Mesenchymal stem cell (in vitro differentiated cells and primary cell): ENCODE results near the gene GLI2. TPM values are rescaled to one million over a fixed set of nuclear protein-coding genes. Genes with fewer than 3 reads are reported as not detected.

ENCODE experiments used
- DNase-seq: peaks from one replicate; pipeline ENCODE4 v3.0.0-alpha.2; 2013
- H2AFZ ChIP-seq: one replicate; pipeline ENCODE4 v1.6.1; 2013; ENCODE audit warnings: low read depth, mild to moderate bottlenecking, control low read depth, inconsistent platforms, low read length, moderate library complexity
- H2AK5ac ChIP-seq: 2 replicates; pipeline ENCODE4 v1.6.1; 2013; ENCODE audit warnings: low read length, moderate library complexity, mild to moderate bottlenecking, inconsistent platforms; ENCODE audit not compliant: severe bottlenecking
- H2BK120ac ChIP-seq: one replicate; pipeline ENCODE4 v1.6.1; 2013; ENCODE audit warnings: low read depth, mild to moderate bottlenecking, inconsistent platforms, low read length, moderate library complexity
- H2BK12ac ChIP-seq, 2 experiments: one replicate each; pipeline ENCODE4 v1.6.1; 2013; ENCODE audit warnings: inconsistent platforms in 2 of 2, low read length in 2 of 2, mild to moderate bottlenecking in 2 of 2, moderate library complexity in 2 of 2, control low read depth in 1 of 2
- H2BK15ac ChIP-seq: one replicate; pipeline ENCODE4 v1.6.1; 2013; ENCODE audit warnings: mild to moderate bottlenecking, low read depth, inconsistent platforms; ENCODE audit not compliant: poor library complexity, severe bottlenecking
- H2BK5ac ChIP-seq: 2 replicates; pipeline ENCODE4 v1.6.1; 2013; ENCODE audit warnings: low read depth, mild to moderate bottlenecking, low read length, control low read depth, inconsistent platforms; ENCODE audit not compliant: poor library complexity, severe bottlenecking
- H3K14ac ChIP-seq, 2 experiments: one replicate each; pipeline ENCODE4 v1.6.1; 2013; ENCODE audit warnings: inconsistent platforms in 2 of 2, low read length in 2 of 2, control low read depth in 1 of 2, mild to moderate bottlenecking in 1 of 2, moderate library complexity in 1 of 2
- H3K18ac ChIP-seq, 2 experiments: one replicate each; pipeline ENCODE4 v1.6.1; 2013; ENCODE audit warnings: inconsistent platforms in 2 of 2, low read length in 2 of 2, control low read depth in 1 of 2, low read depth in 1 of 2, mild to moderate bottlenecking in 1 of 2
- H3K23ac ChIP-seq, 2 experiments: one replicate each; pipeline ENCODE4 v1.6.1; 2013; ENCODE audit warnings: inconsistent platforms in 2 of 2, low read length in 2 of 2, mild to moderate bottlenecking in 2 of 2, moderate library complexity in 2 of 2, control low read depth in 1 of 2
- H3K27ac ChIP-seq: 2 replicates; pipeline ENCODE4 v1.5.1; 2013; ENCODE audit warnings: mild to moderate bottlenecking, moderate library complexity, low read length, control low read depth, inconsistent platforms; ENCODE audit not compliant: poor library complexity, severe bottlenecking
- H3K27me3 ChIP-seq, 2 experiments: 2 replicates each; pipeline versions ENCODE4 v1.6.1 to v1.7.0; 2013; ENCODE audit warnings: low read length in 2 of 2, mild to moderate bottlenecking in 2 of 2, moderate library complexity in 2 of 2, control low read depth in 1 of 2, inconsistent platforms in 1 of 2; ENCODE audit not compliant: control insufficient read depth in 1 of 2, insufficient read depth in 1 of 2
- H3K36me3 ChIP-seq, 2 experiments: 2 replicates each; pipeline versions ENCODE4 v1.6.1 to v1.7.0; 2013; ENCODE audit warnings: low read length in 2 of 2, control low read depth in 1 of 2, inconsistent platforms in 1 of 2, low read depth in 1 of 2, mild to moderate bottlenecking in 1 of 2; ENCODE audit not compliant: insufficient read depth in 2 of 2, control insufficient read depth in 1 of 2
- H3K4ac ChIP-seq, 2 experiments: one replicate each; pipeline ENCODE4 v1.6.1; 2013; ENCODE audit warnings: inconsistent platforms in 2 of 2, low read length in 2 of 2, mild to moderate bottlenecking in 2 of 2, moderate library complexity in 2 of 2, control low read depth in 1 of 2, low read depth in 1 of 2
- H3K4me1 ChIP-seq: 2 replicates; pipeline ENCODE4 v1.6.1; 2013; ENCODE audit warnings: low read depth, low read length, control low read depth; ENCODE audit not compliant: control insufficient read depth, insufficient read depth
- H3K4me2 ChIP-seq: 2 replicates; pipeline ENCODE4 v1.6.1; 2013; ENCODE audit warnings: low read length, mild to moderate bottlenecking, inconsistent platforms; ENCODE audit not compliant: poor library complexity, severe bottlenecking
- H3K4me3 ChIP-seq, 2 experiments: 2 replicates each; pipeline versions ENCODE4 v1.5.1 to v1.7.0; 2013; ENCODE audit warnings: low read length in 2 of 2, mild to moderate bottlenecking in 2 of 2, control low read depth in 1 of 2, low read depth in 1 of 2; ENCODE audit not compliant: insufficient read depth in 1 of 2
- H3K79me1 ChIP-seq: replicated peaks from 2 replicates; pipeline ENCODE4 v1.6.1; 2013; ENCODE audit warnings: mild to moderate bottlenecking, control low read depth, low read length, inconsistent platforms; ENCODE audit not compliant: poor library complexity, severe bottlenecking
- H3K9ac ChIP-seq: 2 replicates; pipeline ENCODE4 v1.7.0; 2013; ENCODE audit warnings: mild to moderate bottlenecking, low read length, moderate library complexity
- H3K9me3 ChIP-seq: 2 replicates; pipeline ENCODE4 v1.7.0; 2013; ENCODE audit warnings: mild to moderate bottlenecking, low read length; ENCODE audit not compliant: control insufficient read depth
- H4K8ac ChIP-seq: one replicate; pipeline ENCODE4 v1.6.1; 2013; ENCODE audit warnings: inconsistent platforms, mild to moderate bottlenecking, low read length, moderate library complexity
- H4K91ac ChIP-seq: one replicate; pipeline ENCODE4 v1.6.1; 2013; ENCODE audit warnings: mild to moderate bottlenecking, low read length, inconsistent platforms
- WGBS: methylation state at CpG from one replicate; pipeline ENCODE4 v1.1.7; 2013; ENCODE audit warnings: mixed read lengths; 5-methylcytosine and 5-hydroxymethylcytosine counted together
- polyA plus RNA-seq, 2 experiments: library from polyadenylated mRNA; stranded (reverse); fragments of 200-250 nt; gene quantifications; one replicate each; pipeline ENCODE4 v1.2.3, GENCODE V29; 2013

Gene GLI2
- 28.9 TPM for polyA plus RNA-seq (2013, experiment 1 of 2)
- 29.5 TPM for polyA plus RNA-seq (2013, experiment 2 of 2)

DNA sequence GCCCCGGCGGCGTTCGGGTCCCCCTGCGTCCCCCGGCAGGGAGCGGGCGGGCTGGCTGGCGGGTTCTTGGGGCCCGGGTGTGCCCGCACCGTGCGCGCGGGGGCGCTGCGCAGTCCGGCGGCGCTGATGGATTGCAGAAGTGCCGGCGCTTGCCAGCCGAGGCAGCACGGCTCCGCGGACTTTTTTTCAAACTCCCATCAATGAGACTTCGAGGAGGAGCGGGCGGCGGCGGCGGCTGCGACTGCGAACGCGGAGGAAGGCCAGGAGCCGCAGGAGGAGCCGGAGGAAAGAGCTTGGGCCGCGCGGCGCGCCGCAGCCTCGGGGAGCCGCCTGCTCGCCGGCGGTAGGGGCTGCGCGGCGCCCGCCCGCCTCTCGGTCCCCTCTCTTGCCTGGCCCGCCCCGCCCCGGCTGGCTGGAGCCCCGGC is at the start of gene GLI2:
TSS of gene GLI2 (plus strand) at position 123 of the 425 bp plus-strand sequence. CDS start 61,453 bp downstream, outside the sequence.
- Histone ChIP-seq H2BK15ac (peak within 1 kb of the TSS; percentile 97), H3K14ac (peak within 1 kb of the TSS; percentile 90 to 99), H3K18ac (peak within 1 kb of the TSS; percentile 94 to 99), H2AK5ac (no peak within 1 kb of the TSS), H2BK5ac (peak within 1 kb of the TSS; percentile 88), H2BK120ac (peak within 1 kb of the TSS; percentile 99), H3K36me3 (no peaks in the 10 kb centered on the region), H3K4me2 (peak within 1 kb of the TSS; percentile 98), H4K91ac (peak within 1 kb of the TSS; percentile 98), H3K27me3 (no peaks in the 10 kb centered on the region), H3K9ac (peak within 1 kb of the TSS; percentile 85), H2BK12ac (peak within 1 kb of the TSS; percentile 38 to 96), H3K23ac (peak within 1 kb of the TSS; percentile 98 to 99), H3K4me3 (peak within 1 kb of the TSS; percentile 84 to 88), H3K4ac (peak within 1 kb of the TSS; percentile 99 to 100), H4K8ac (peak within 1 kb of the TSS; percentile 96), H3K27ac (peak within 1 kb of the TSS; percentile 89), H2AFZ (peak within 1 kb of the TSS; percentile 51), H3K4me1 (peaks cover 17% of the 10 kb centered on the region), H3K79me1 (peaks cover 6% of the 10 kb centered on the region), H3K9me3 (no peaks in the 10 kb centered on the region)
- under 1% methylated on average over 41 of the region's 59 CpGs for WGBS
- peak; percentile 89 for DNase-seq

DNA sequence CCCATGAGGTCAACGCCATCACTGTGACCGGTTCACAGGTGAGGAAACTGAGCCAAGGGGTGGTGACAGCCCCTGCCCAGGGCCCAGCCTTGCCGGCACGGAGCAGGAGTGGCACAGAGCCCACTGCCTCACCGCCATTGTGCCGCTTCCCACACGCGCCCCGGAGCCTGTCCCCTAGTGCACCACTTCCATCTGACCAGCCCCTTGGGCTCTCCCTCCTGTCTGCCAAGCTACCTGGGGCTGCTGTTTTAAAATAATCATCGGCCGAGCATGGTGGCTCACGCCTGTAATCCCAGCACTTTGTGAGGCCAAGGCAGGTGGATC is 49.7 kb upstream of the GLI2 start:
- no peak overlapping the region for H4K8ac ChIP-seq
- no peak overlapping the region for H3K23ac ChIP-seq
- no peak overlapping the region for H3K4me2 ChIP-seq
- no peak overlapping the region for H4K91ac ChIP-seq
- no peak overlapping the region for H2BK12ac ChIP-seq
- H3K4ac ChIP-seq, result no peak overlapping the region
- no peak overlapping the region for H3K9ac ChIP-seq
- H2AFZ ChIP-seq, result no peak overlapping the region
- peaks cover 31 to 53% of the 10 kb centered on the region in 2 experiments for H3K27me3 ChIP-seq
- peaks cover 2% of the 10 kb centered on the region for H3K4me1 ChIP-seq
- H3K18ac ChIP-seq, result no peak overlapping the region
- no peak overlapping the region for H3K14ac ChIP-seq
- 97% methylated on average over 12 of the region's 12 CpGs for WGBS
- H2BK120ac ChIP-seq, result no peak overlapping the region
- H2AK5ac ChIP-seq, result no peak overlapping the region
- no peak overlapping the region for H2BK15ac ChIP-seq
- H3K4me3 ChIP-seq, result no peak overlapping the region
- H2BK5ac ChIP-seq, result no peak overlapping the region
- H3K27ac ChIP-seq, result no peak overlapping the region
- H3K36me3 ChIP-seq, result no peaks in the 10 kb centered on the region
- H3K9me3 ChIP-seq, result no peaks in the 10 kb centered on the region
- H3K79me1 ChIP-seq, result no peaks in the 10 kb centered on the region
- DNase-seq, result no peak

DNA sequence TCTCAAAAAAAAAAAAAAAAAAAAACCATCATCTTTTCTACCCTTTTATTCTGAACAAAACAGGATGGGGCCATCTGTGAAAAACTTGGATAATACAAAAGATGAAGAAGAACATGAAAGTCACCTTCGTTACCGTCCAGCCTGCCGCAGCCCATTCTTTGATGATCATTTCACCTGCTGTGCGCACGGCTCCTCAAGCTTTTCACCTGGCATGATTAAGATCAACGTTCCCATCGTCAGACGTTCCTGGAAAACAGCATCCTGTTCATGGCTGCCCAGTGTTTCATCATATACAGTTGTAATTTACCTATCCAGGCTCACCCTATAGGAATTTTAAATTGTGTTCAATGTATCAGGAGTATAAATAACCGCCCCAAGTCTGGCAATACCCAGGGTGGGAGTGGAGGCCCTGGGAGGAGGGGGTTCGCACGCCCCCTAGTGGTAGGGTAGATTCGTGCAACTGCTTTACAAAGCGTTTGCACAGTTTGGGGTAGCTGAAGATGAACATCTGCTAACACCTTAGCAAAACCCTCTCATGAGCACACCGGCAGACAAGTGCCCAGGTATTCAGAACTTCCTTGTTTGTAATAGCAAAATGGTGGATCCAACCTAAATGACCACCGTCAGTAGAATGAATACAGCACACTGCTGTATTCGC is 49.0 kb upstream of the GLI2 start:
- no peak overlapping the region for H3K9ac ChIP-seq

DNA sequence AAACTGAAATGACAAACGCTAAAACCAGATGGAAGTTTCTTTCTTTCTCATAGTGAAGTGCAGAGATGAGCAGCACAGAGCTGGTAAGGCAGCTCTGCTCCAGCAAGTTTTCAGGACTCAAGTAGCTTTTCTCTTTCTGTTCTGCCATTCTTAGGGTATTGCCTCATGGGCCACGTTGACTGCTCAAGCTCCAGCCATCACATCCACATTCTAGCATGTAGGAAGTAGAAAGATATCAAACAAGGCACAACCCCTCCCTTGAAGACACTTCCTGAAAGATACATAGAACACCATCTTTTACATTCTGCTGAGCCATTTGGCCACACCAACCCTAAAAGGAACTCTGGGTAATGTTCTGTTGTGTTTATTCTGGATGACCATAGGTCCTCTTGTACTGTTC is 48.5 kb upstream of the GLI2 start:
- no peak overlapping the region for H3K27ac ChIP-seq
- H2BK12ac ChIP-seq, result no peak overlapping the region
- H4K8ac ChIP-seq, result no peak overlapping the region
- no peaks in the 10 kb centered on the region for H3K36me3 ChIP-seq
- no peak overlapping the region for H3K4me2 ChIP-seq
- H2AFZ ChIP-seq, result no peak overlapping the region
- H3K18ac ChIP-seq, result no peak overlapping the region
- no peak overlapping the region for H3K4me3 ChIP-seq
- peaks cover 28 to 50% of the 10 kb centered on the region in 2 experiments for H3K27me3 ChIP-seq
- no peak overlapping the region for H2BK5ac ChIP-seq
- no peak overlapping the region for H3K14ac ChIP-seq
- no peak overlapping the region for H3K4ac ChIP-seq
- H3K4me1 ChIP-seq, result peaks cover 2% of the 10 kb centered on the region
- no peak overlapping the region for H3K23ac ChIP-seq
- WGBS, result 78% methylated on average over 2 of the region's 2 CpGs
- H2BK120ac ChIP-seq, result no peak overlapping the region
- no peak for DNase-seq
- H4K91ac ChIP-seq, result no peak overlapping the region
- H3K9ac ChIP-seq, result no peak overlapping the region
- no peaks in the 10 kb centered on the region for H3K9me3 ChIP-seq
- H3K79me1 ChIP-seq, result no peaks in the 10 kb centered on the region
- no peak overlapping the region for H2AK5ac ChIP-seq
- no peak overlapping the region for H2BK15ac ChIP-seq

More for the DNA sequence above, 49.0 kb upstream of the GLI2 start:
- H4K91ac ChIP-seq, result no peak overlapping the region
- H4K8ac ChIP-seq, result no peak overlapping the region
- H3K36me3 ChIP-seq, result no peaks in the 10 kb centered on the region
- H2BK120ac ChIP-seq, result no peak overlapping the region
- no peak overlapping the region for H3K4ac ChIP-seq
- H2BK15ac ChIP-seq, result no peak overlapping the region
- no peaks in the 10 kb centered on the region for H3K79me1 ChIP-seq
- no peak overlapping the region for H3K27ac ChIP-seq
- H3K18ac ChIP-seq, result no peak overlapping the region
- peaks cover 28 to 51% of the 10 kb centered on the region in 2 experiments for H3K27me3 ChIP-seq
- H3K4me3 ChIP-seq, result no peak overlapping the region
- H3K4me1 ChIP-seq, result peaks cover 2% of the 10 kb centered on the region
- no peak overlapping the region for H2AFZ ChIP-seq
- DNase-seq, result no peak
- H2BK5ac ChIP-seq, result no peak overlapping the region
- no peaks in the 10 kb centered on the region for H3K9me3 ChIP-seq
- no peak overlapping the region for H3K23ac ChIP-seq
- no peak overlapping the region for H3K14ac ChIP-seq
- no peak overlapping the region for H2BK12ac ChIP-seq
- no peak overlapping the region for H3K4me2 ChIP-seq
- H2AK5ac ChIP-seq, result no peak overlapping the region
- 85% methylated on average over 16 of the region's 16 CpGs for WGBS
